ACC112 (cell line): ENCODE data around the gene DPF3.
A peak's percentile ranks its signal among the peaks of the same experiment; 100 is the strongest.

Experiments used
- H2AFZ ChIP-seq: fragments of 200-600 bp; sonication (generic); one replicate; pipeline ENCODE4 v1.6.0; 2017; ENCODE audit warnings: antibody characterized with exemption, low read length; ENCODE audit not compliant: unreplicated experiment
- H3K27ac ChIP-seq: fragments of 200-600 bp; sonication (generic); 2 replicates; pipeline ENCODE4 v1.5.1; 2014; ENCODE audit warnings: low read depth, mild to moderate bottlenecking, antibody characterized with exemption, low read length, moderate library complexity
- H3K27me3 ChIP-seq: fragments of 200-600 bp; sonication (generic); 2 replicates; pipeline ENCODE4 v1.6.1; 2014; ENCODE audit warnings: mild to moderate bottlenecking, antibody characterized with exemption, low read length, moderate library complexity, mixed read lengths; ENCODE audit not compliant: insufficient read depth
- H3K36me3 ChIP-seq: fragments of 200-600 bp; sonication (generic); 2 replicates; pipeline ENCODE4 v1.6.1; 2016; ENCODE audit warnings: mild to moderate bottlenecking, antibody characterized with exemption, low read length, moderate library complexity, mixed read lengths; ENCODE audit not compliant: insufficient read depth
- H3K4me1 ChIP-seq: fragments of 200-600 bp; sonication (generic); one replicate; pipeline ENCODE4 v1.6.1; 2016; ENCODE audit warnings: low read length, mixed read lengths; ENCODE audit not compliant: insufficient read depth, unreplicated experiment, control insufficient read depth
- H3K4me3 ChIP-seq: fragments of 200-600 bp; sonication (generic); 2 replicates; pipeline ENCODE4 v1.5.1; 2014; ENCODE audit warnings: mild to moderate bottlenecking, low read depth, low read length
- H3K79me2 ChIP-seq: fragments of 200-600 bp; sonication (generic); one replicate; pipeline ENCODE4 v1.6.0; 2016; ENCODE audit warnings: low read length; ENCODE audit not compliant: control insufficient read depth, unreplicated experiment, insufficient read depth

The DPF3 gene

GRCh38 chr14:72925171-72925759, 31.4 kb upstream of the DPF3 start:
- H3K4me3 ChIP-seq = peak overlapping the region; percentile 85
- no peaks in the 10 kb centered on the region for H3K36me3 ChIP-seq
- H2AFZ ChIP-seq = peak overlapping the region; percentile 98
- no peak overlapping the region for H3K27ac ChIP-seq
- H3K27me3 ChIP-seq = no peaks in the 10 kb centered on the region
- H3K4me1 ChIP-seq = peaks cover 10% of the 10 kb centered on the region
- peaks cover 5% of the 10 kb centered on the region for H3K79me2 ChIP-seq

- Histone ChIP-seq H3K27ac (no peak overlapping the region), H3K4me3 (no peak overlapping the region), H2AFZ (no peak overlapping the region), H3K4me1 (peaks cover 10% of the 10 kb centered on the region), H3K27me3 (no peaks in the 10 kb centered on the region; the same call in 1 of the 2 replicates), H3K79me2 (peaks cover 5% of the 10 kb centered on the region), H3K36me3 (no peaks in the 10 kb centered on the region)
Observed at GRCh38 chr14:72924337-72924736, 30.4 kb upstream of the DPF3 start.

- Histone ChIP-seq H3K27me3 (peaks cover 10% of the 10 kb centered on the region; the same call in 1 of the 2 replicates), H2AFZ (no peak overlapping the region), H3K4me1 (peaks cover 6% of the 10 kb centered on the region), H3K36me3 (no peaks in the 10 kb centered on the region), H3K4me3 (no peak overlapping the region), H3K27ac (no peak overlapping the region), H3K79me2 (no peaks in the 10 kb centered on the region)
Observed at GRCh38 chr14:72921396-72921795, 27.5 kb upstream of the DPF3 start.

- Histone ChIP-seq H3K36me3 (no peaks in the 10 kb centered on the region), H3K27me3 (peaks cover 10% of the 10 kb centered on the region; the same call in 1 of the 2 replicates), H3K4me1 (peaks cover 7% of the 10 kb centered on the region), H3K79me2 (no peaks in the 10 kb centered on the region), H3K4me3 (no peak overlapping the region), H3K27ac (no peak overlapping the region), H2AFZ (no peak overlapping the region)
Observed at GRCh38 chr14:72920008-72920407, 26.1 kb upstream of the DPF3 start.

- no peak overlapping the region for H3K4me3 ChIP-seq
- H3K27me3 ChIP-seq = peaks cover 10% of the 10 kb centered on the region; the same call in 1 of the 2 replicates
- H3K36me3 ChIP-seq = no peaks in the 10 kb centered on the region
- H3K79me2 ChIP-seq = no peaks in the 10 kb centered on the region
- H3K4me1 ChIP-seq = peaks cover 7% of the 10 kb centered on the region
- H3K27ac ChIP-seq = no peak overlapping the region
- H2AFZ ChIP-seq = no peak overlapping the region
Observed at GRCh38 chr14:72917094-72917802, 23.3 kb upstream of the DPF3 start.

- no peak overlapping the region for H3K4me3 ChIP-seq
- H3K4me1 ChIP-seq = peaks cover 7% of the 10 kb centered on the region
- H3K36me3 ChIP-seq = no peaks in the 10 kb centered on the region
- H2AFZ ChIP-seq = no peak overlapping the region
- no peaks in the 10 kb centered on the region for H3K79me2 ChIP-seq
- H3K27me3 ChIP-seq = peaks cover 10% of the 10 kb centered on the region; the same call in 1 of the 2 replicates
- no peak overlapping the region for H3K27ac ChIP-seq
Observed at GRCh38 chr14:72916174-72916573, 22.3 kb upstream of the DPF3 start.

- H2AFZ ChIP-seq = no peak overlapping the region
- H3K4me3 ChIP-seq = no peak overlapping the region
- peaks cover 7% of the 10 kb centered on the region; the same call in 1 of the 2 replicates for H3K27me3 ChIP-seq
- no peaks in the 10 kb centered on the region for H3K79me2 ChIP-seq
- no peaks in the 10 kb centered on the region for H3K36me3 ChIP-seq
- no peak overlapping the region for H3K27ac ChIP-seq
- peaks cover 7% of the 10 kb centered on the region for H3K4me1 ChIP-seq
Observed at GRCh38 chr14:72913809-72914208, 19.9 kb upstream of the DPF3 start.

GRCh38 chr14:72909163-72909562, 15.3 kb upstream of the DPF3 start:
- no peak overlapping the region for H3K27ac ChIP-seq
- H3K27me3 ChIP-seq = no peaks in the 10 kb centered on the region
- no peaks in the 10 kb centered on the region for H3K36me3 ChIP-seq
- no peaks in the 10 kb centered on the region for H3K79me2 ChIP-seq
- peaks cover 29% of the 10 kb centered on the region for H3K4me1 ChIP-seq
- no peak overlapping the region for H2AFZ ChIP-seq
- no peak overlapping the region for H3K4me3 ChIP-seq

- no peak overlapping the region for H2AFZ ChIP-seq
- H3K27me3 ChIP-seq = no peaks in the 10 kb centered on the region
- H3K4me3 ChIP-seq = peak overlapping the region; percentile 29
- no peaks in the 10 kb centered on the region for H3K79me2 ChIP-seq
- no peak overlapping the region for H3K27ac ChIP-seq
- 0 out of 2 replicates have a peak, but pooled peaks cover 1% of the 10 kb centered on the region for H3K36me3 ChIP-seq
- H3K4me1 ChIP-seq = peaks cover 32% of the 10 kb centered on the region
Observed at GRCh38 chr14:72907886-72908285, 14.0 kb upstream of the DPF3 start.

GRCh38 chr14:72906879-72907278, 13.0 kb upstream of the DPF3 start:
- peaks cover 33% of the 10 kb centered on the region for H3K4me1 ChIP-seq
- peak overlapping the region; percentile 71 for H2AFZ ChIP-seq
- H3K27ac ChIP-seq = no peak overlapping the region
- H3K36me3 ChIP-seq = 0 out of 2 replicates have a peak, but pooled peaks cover 3% of the 10 kb centered on the region
- no peak overlapping the region for H3K4me3 ChIP-seq
- H3K27me3 ChIP-seq = no peaks in the 10 kb centered on the region
- no peaks in the 10 kb centered on the region for H3K79me2 ChIP-seq

GRCh38 chr14:72906316-72906715, 12.4 kb upstream of the DPF3 start:
- H3K79me2 ChIP-seq = no peaks in the 10 kb centered on the region
- H3K36me3 ChIP-seq = 0 out of 2 replicates have a peak, but pooled peaks cover 3% of the 10 kb centered on the region
- no peak overlapping the region for H3K4me3 ChIP-seq
- no peak overlapping the region for H2AFZ ChIP-seq
- H3K27me3 ChIP-seq = no peaks in the 10 kb centered on the region
- peaks cover 33% of the 10 kb centered on the region for H3K4me1 ChIP-seq
- H3K27ac ChIP-seq = no peak overlapping the region
